ENCODE results near the gene SH3RF2. TPM values are rescaled to one million over a fixed set of nuclear protein-coding genes. Genes with fewer than 3 reads are reported as not detected.
"Not testable (repeated sequence)": the region's sequence is repeated elsewhere in the genome, so short reads cannot be mapped to it uniquely, and the experiment has no call there.

The SH3RF2 gene
- total RNA-seq, 2 experiments from 2014 or later = not detected

- POLR2A ChIA-PET = no interaction called here
- Mint-ChIP-seq H3K9me3 (ENCODE audit: insufficient read depth) (no peaks in the 10 kb centered on the region), H3K36me3 (ENCODE audit: low read depth) (no peaks in the 10 kb centered on the region), H3K4me1 (ENCODE audit: low read depth) (no peaks in the 10 kb centered on the region), H3K27me3 (ENCODE audit: low read depth) (peaks cover 3% of the 10 kb centered on the region), H3K27ac (no peak overlapping the region), H3K4me3 (no peak overlapping the region)
- DNase-seq (no peak), ATAC-seq (no peak)
- CTCF ChIA-PET = interaction anchor here (0.9 kb wide), 1 partner anchor 9 kb away, joined by 3 read pairs; no protein-coding TSS in a partner anchor
Measured at GRCh38 chr5:145988993-145989392, 52.6 kb downstream of the SH3RF2 start.

- peaks cover 3% of the 10 kb centered on the region for H3K27me3 Mint-ChIP-seq (ENCODE audit: low read depth)
- no peaks in the 10 kb centered on the region for H3K9me3 Mint-ChIP-seq (ENCODE audit: insufficient read depth)
- no peak overlapping the region for H3K27ac Mint-ChIP-seq
- no peak overlapping the region for H3K4me3 Mint-ChIP-seq
- no peaks in the 10 kb centered on the region for H3K36me3 Mint-ChIP-seq (ENCODE audit: low read depth)
- DNase-seq = no peak
- no peaks in the 10 kb centered on the region for H3K4me1 Mint-ChIP-seq (ENCODE audit: low read depth)
- ChIA-PET POLR2A (no interaction called here), CTCF (interaction anchor here (0.9 kb wide), 1 partner anchor 10 kb away, joined by 3 read pairs; no protein-coding TSS in a partner anchor)
- no peak for ATAC-seq
Measured at GRCh38 chr5:145989428-145989827, 53.0 kb downstream of the SH3RF2 start.

- POLR2A ChIA-PET = no interaction called here
- CTCF ChIA-PET = no interaction called here
Measured at GRCh38 chr5:145990170-145990569, 53.8 kb downstream of the SH3RF2 start.

GRCh38 chr5:145991044-145991575, 54.7 kb downstream of the SH3RF2 start:
- ATAC-seq (no peak), DNase-seq (no peak)
- H3K36me3 Mint-ChIP-seq (ENCODE audit: low read depth) = no peaks in the 10 kb centered on the region
- H3K4me1 Mint-ChIP-seq (ENCODE audit: low read depth) = no peaks in the 10 kb centered on the region
- H3K9me3 Mint-ChIP-seq (ENCODE audit: insufficient read depth) = no peaks in the 10 kb centered on the region
- H3K27ac Mint-ChIP-seq = no peak overlapping the region
- ChIA-PET CTCF (no interaction called here), POLR2A (no interaction called here)
- H3K27me3 Mint-ChIP-seq (ENCODE audit: low read depth) = peaks cover 3% of the 10 kb centered on the region
- no peak overlapping the region for H3K4me3 Mint-ChIP-seq

More at GRCh38 chr5:145990170-145990569, 53.8 kb downstream of the SH3RF2 start:
- Mint-ChIP-seq H3K4me1 (ENCODE audit: low read depth) (no peaks in the 10 kb centered on the region), H3K27ac (no peak overlapping the region), H3K4me3 (no peak overlapping the region), H3K9me3 (ENCODE audit: insufficient read depth) (no peaks in the 10 kb centered on the region), H3K27me3 (ENCODE audit: low read depth) (peaks cover 3% of the 10 kb centered on the region), H3K36me3 (ENCODE audit: low read depth) (no peaks in the 10 kb centered on the region)
- DNase-seq (no peak), ATAC-seq (no peak)

GRCh38 chr5:145993538-145993937, 57.2 kb downstream of the SH3RF2 start:
- H3K27ac Mint-ChIP-seq; H3K9me3 Mint-ChIP-seq (ENCODE audit: insufficient read depth); CTCF ChIA-PET; H3K4me3 Mint-ChIP-seq; H3K36me3 Mint-ChIP-seq (ENCODE audit: low read depth); H3K4me1 Mint-ChIP-seq (ENCODE audit: low read depth); DNase-seq; H3K27me3 Mint-ChIP-seq (ENCODE audit: low read depth); POLR2A ChIA-PET; ATAC-seq: not testable (repeated sequence)

- no peak overlapping the region for H3K4me3 Mint-ChIP-seq
- no peaks in the 10 kb centered on the region for H3K4me1 Mint-ChIP-seq (ENCODE audit: low read depth)
- H3K9me3 Mint-ChIP-seq (ENCODE audit: insufficient read depth) = no peaks in the 10 kb centered on the region
- no peak for DNase-seq
- no peak for ATAC-seq
- H3K27me3 Mint-ChIP-seq (ENCODE audit: low read depth) = peaks cover 2% of the 10 kb centered on the region
- no peaks in the 10 kb centered on the region for H3K36me3 Mint-ChIP-seq (ENCODE audit: low read depth)
- POLR2A ChIA-PET = no interaction called here
- no peak overlapping the region for H3K27ac Mint-ChIP-seq
- CTCF ChIA-PET = no interaction called here
Measured at GRCh38 chr5:145996135-145996534, 59.8 kb downstream of the SH3RF2 start.

- CTCF ChIA-PET = no interaction called here
- ATAC-seq (no peak), DNase-seq (no peak)
- Mint-ChIP-seq H3K9me3 (ENCODE audit: insufficient read depth) (no peaks in the 10 kb centered on the region), H3K4me3 (no peak overlapping the region), H3K27ac (no peak overlapping the region), H3K36me3 (ENCODE audit: low read depth) (no peaks in the 10 kb centered on the region), H3K4me1 (ENCODE audit: low read depth) (no peaks in the 10 kb centered on the region), H3K27me3 (ENCODE audit: low read depth) (no peaks in the 10 kb centered on the region)
- POLR2A ChIA-PET = no interaction called here
Measured at GRCh38 chr5:145999208-145999607, 62.8 kb downstream of the SH3RF2 start.

- H3K27me3 Mint-ChIP-seq (ENCODE audit: low read depth) = no peaks in the 10 kb centered on the region
- ChIA-PET CTCF (no interaction called here), POLR2A (no interaction called here)
- no peak overlapping the region for H3K4me3 Mint-ChIP-seq
- no peak for DNase-seq
- H3K4me1 Mint-ChIP-seq (ENCODE audit: low read depth) = no peaks in the 10 kb centered on the region
- no peak overlapping the region for H3K27ac Mint-ChIP-seq
- no peaks in the 10 kb centered on the region for H3K9me3 Mint-ChIP-seq (ENCODE audit: insufficient read depth)
- ATAC-seq = no peak
- no peaks in the 10 kb centered on the region for H3K36me3 Mint-ChIP-seq (ENCODE audit: low read depth)
Measured at GRCh38 chr5:146000072-146000471, 63.7 kb downstream of the SH3RF2 start.

- POLR2A ChIA-PET = no interaction called here
- CTCF ChIA-PET = no interaction called here
- Mint-ChIP-seq H3K4me1 (ENCODE audit: low read depth) (no peaks in the 10 kb centered on the region), H3K27ac (no peak overlapping the region), H3K27me3 (ENCODE audit: low read depth) (peaks cover 2% of the 10 kb centered on the region), H3K9me3 (ENCODE audit: insufficient read depth) (no peaks in the 10 kb centered on the region), H3K36me3 (ENCODE audit: low read depth) (no peaks in the 10 kb centered on the region), H3K4me3 (no peak overlapping the region)
- no peak for DNase-seq
- ATAC-seq = no peak
Measured at GRCh38 chr5:146001544-146002190, 65.3 kb downstream of the SH3RF2 start.

GRCh38 chr5:146002491-146002890, 66.1 kb downstream of the SH3RF2 start:
- no peak for DNase-seq
- H3K27me3 Mint-ChIP-seq (ENCODE audit: low read depth) = peaks cover 2% of the 10 kb centered on the region
- H3K4me1 Mint-ChIP-seq (ENCODE audit: low read depth) = no peaks in the 10 kb centered on the region
- ATAC-seq = no peak
- ChIA-PET POLR2A (interaction anchor here (0.6 kb wide), 1 partner anchor 93 kb away, joined by 3 read pairs; no protein-coding TSS in a partner anchor), CTCF (no interaction called here)
- H3K9me3 Mint-ChIP-seq (ENCODE audit: insufficient read depth) = no peaks in the 10 kb centered on the region
- H3K27ac Mint-ChIP-seq = no peak overlapping the region
- no peaks in the 10 kb centered on the region for H3K36me3 Mint-ChIP-seq (ENCODE audit: low read depth)
- H3K4me3 Mint-ChIP-seq = no peak overlapping the region

- H3K36me3 Mint-ChIP-seq (ENCODE audit: low read depth) = no peaks in the 10 kb centered on the region
- POLR2A ChIA-PET = no interaction called here
- DNase-seq (no peak), ATAC-seq (no peak)
- no peak overlapping the region for H3K4me3 Mint-ChIP-seq
- no peaks in the 10 kb centered on the region for H3K4me1 Mint-ChIP-seq (ENCODE audit: low read depth)
- peaks cover 2% of the 10 kb centered on the region for H3K27me3 Mint-ChIP-seq (ENCODE audit: low read depth)
- no peak overlapping the region for H3K27ac Mint-ChIP-seq
- no peaks in the 10 kb centered on the region for H3K9me3 Mint-ChIP-seq (ENCODE audit: insufficient read depth)
- CTCF ChIA-PET = no interaction called here
Measured at GRCh38 chr5:146003852-146004251, 67.5 kb downstream of the SH3RF2 start.

GRCh38 chr5:146005264-146005663, 68.9 kb downstream of the SH3RF2 start:
- H3K27me3 Mint-ChIP-seq (ENCODE audit: low read depth) = peaks cover 2% of the 10 kb centered on the region
- no peaks in the 10 kb centered on the region for H3K36me3 Mint-ChIP-seq (ENCODE audit: low read depth)
- H3K4me3 Mint-ChIP-seq = no peak overlapping the region
- ChIA-PET CTCF (interaction anchor here (0.8 kb wide), 1 partner anchor 337 kb away, joined by 3 read pairs; no protein-coding TSS in a partner anchor), POLR2A (no interaction called here)
- no peak overlapping the region for H3K27ac Mint-ChIP-seq
- no peak for ATAC-seq
- no peak for DNase-seq
- H3K4me1 Mint-ChIP-seq (ENCODE audit: low read depth) = no peaks in the 10 kb centered on the region
- H3K9me3 Mint-ChIP-seq (ENCODE audit: insufficient read depth) = no peaks in the 10 kb centered on the region

GRCh38 chr5:146005723-146006122, 69.3 kb downstream of the SH3RF2 start:
- Mint-ChIP-seq H3K9me3 (ENCODE audit: insufficient read depth) (no peaks in the 10 kb centered on the region), H3K4me1 (ENCODE audit: low read depth) (no peaks in the 10 kb centered on the region), H3K27ac (no peak overlapping the region), H3K4me3 (no peak overlapping the region), H3K36me3 (ENCODE audit: low read depth) (no peaks in the 10 kb centered on the region), H3K27me3 (ENCODE audit: low read depth) (peaks cover 2% of the 10 kb centered on the region)
- CTCF ChIA-PET = no interaction called here
- DNase-seq (no peak), ATAC-seq (no peak)
- POLR2A ChIA-PET = no interaction called here

Measured in activated CD8-positive, alpha-beta T cell treated with anti-CD3 and anti-CD28 coated beads, Interleukin-2, amount 10 ng/mL, durations not matched to agents 7 days and 5 days (primary cell).